ENCODE results near the gene ZP4.

The ZP4 gene

GRCh38 chr1:237921306-237921705 is 30.6 kb upstream of the ZP4 start:
- ATAC-seq: no peak; the same call in 2 of the 3 replicates
- no peak for TF ChIP-seq ZNF70 (CRISPR knock-in tag; IDR thresholded peaks at IDR 0.05)
- no peak for TF ChIP-seq ARNTL (CRISPR knock-in tag; IDR thresholded peaks at IDR 0.05; ENCODE audit: borderline replicate concordance, low read depth)
- TF ChIP-seq ISL1 (CRISPR knock-in tag; IDR thresholded peaks at IDR 0.05): no peak
- no peak for TF ChIP-seq ZNF565 (CRISPR knock-in tag; conservative IDR thresholded peaks at IDR 0.05; ENCODE audit: low read depth)
- no peak for TF ChIP-seq ZFP3 (CRISPR knock-in tag; IDR thresholded peaks at IDR 0.05)
- no peak for TF ChIP-seq BACH2 (CRISPR knock-in tag; IDR thresholded peaks at IDR 0.05; ENCODE audit: borderline replicate concordance)
- TF ChIP-seq CREB5 (CRISPR knock-in tag; IDR thresholded peaks at IDR 0.05; ENCODE audit: low read depth): no peak
- no peak for TF ChIP-seq TSHZ2 (CRISPR knock-in tag; IDR thresholded peaks at IDR 0.05)
- TF ChIP-seq ESRRG (CRISPR knock-in tag; IDR thresholded peaks at IDR 0.05): no peak
- no peak for TF ChIP-seq ZFP30 (CRISPR knock-in tag; IDR thresholded peaks at IDR 0.05)

GRCh38 chr1:237913345-237913744 is 22.6 kb upstream of the ZP4 start:
- no peak for TF ChIP-seq PATZ1 (CRISPR knock-in tag; IDR thresholded peaks at IDR 0.05; ENCODE audit: borderline replicate concordance)
- no peak for TF ChIP-seq ARNTL (CRISPR knock-in tag; IDR thresholded peaks at IDR 0.05; ENCODE audit: borderline replicate concordance, low read depth)
- no peak for TF ChIP-seq ZFP3 (CRISPR knock-in tag; IDR thresholded peaks at IDR 0.05)
- no peak for TF ChIP-seq ESRRG (CRISPR knock-in tag; IDR thresholded peaks at IDR 0.05)
- no peak for TF ChIP-seq ISL1 (CRISPR knock-in tag; IDR thresholded peaks at IDR 0.05)
- no peak for TF ChIP-seq ZNF565 (CRISPR knock-in tag; conservative IDR thresholded peaks at IDR 0.05; ENCODE audit: low read depth)
- no peak for TF ChIP-seq OSR1 (CRISPR knock-in tag; IDR thresholded peaks at IDR 0.05)
- no peak for ATAC-seq

DNA sequence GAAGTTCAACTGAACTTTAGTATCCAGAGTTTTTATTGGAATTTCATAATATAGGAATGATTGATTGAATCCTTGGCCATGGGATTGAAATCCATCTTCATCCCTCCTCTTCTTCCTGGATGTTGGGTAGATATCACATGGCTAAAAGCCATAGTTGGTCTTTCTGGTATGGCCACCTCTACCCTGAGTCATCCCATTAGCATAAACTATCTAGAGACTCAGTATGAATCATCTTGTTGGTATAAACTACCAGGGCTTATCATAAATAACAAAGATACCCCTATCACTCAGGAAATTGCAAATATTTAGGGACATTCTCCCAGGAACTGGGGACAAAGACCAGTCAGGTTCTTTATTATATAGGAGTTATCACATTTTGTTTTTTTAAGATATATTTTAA is 21.2 kb upstream of the ZP4 start:
- TF ChIP-seq, protein P1, sequence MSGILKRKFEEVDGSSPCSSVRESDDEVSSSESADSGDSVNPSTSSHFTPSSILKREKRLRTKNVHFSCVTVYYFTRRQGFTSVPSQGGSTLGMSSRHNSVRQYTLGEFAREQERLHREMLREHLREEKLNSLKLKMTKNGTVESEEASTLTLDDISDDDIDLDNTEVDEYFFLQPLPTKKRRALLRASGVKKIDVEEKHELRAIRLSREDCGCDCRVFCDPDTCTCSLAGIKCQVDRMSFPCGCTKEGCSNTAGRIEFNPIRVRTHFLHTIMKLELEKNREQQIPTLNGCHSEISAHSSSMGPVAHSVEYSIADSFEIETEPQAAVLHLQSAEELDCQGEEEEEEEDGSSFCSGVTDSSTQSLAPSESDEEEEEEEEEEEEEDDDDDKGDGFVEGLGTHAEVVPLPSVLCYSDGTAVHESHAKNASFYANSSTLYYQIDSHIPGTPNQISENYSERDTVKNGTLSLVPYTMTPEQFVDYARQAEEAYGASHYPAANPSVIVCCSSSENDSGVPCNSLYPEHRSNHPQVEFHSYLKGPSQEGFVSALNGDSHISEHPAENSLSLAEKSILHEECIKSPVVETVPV (CRISPR knock-in tag; IDR thresholded peaks at IDR 0.05): no peak
- TF ChIP-seq ZC3H10 (CRISPR knock-in tag; IDR thresholded peaks at IDR 0.05): no peak
- ATAC-seq: no peak

DNA sequence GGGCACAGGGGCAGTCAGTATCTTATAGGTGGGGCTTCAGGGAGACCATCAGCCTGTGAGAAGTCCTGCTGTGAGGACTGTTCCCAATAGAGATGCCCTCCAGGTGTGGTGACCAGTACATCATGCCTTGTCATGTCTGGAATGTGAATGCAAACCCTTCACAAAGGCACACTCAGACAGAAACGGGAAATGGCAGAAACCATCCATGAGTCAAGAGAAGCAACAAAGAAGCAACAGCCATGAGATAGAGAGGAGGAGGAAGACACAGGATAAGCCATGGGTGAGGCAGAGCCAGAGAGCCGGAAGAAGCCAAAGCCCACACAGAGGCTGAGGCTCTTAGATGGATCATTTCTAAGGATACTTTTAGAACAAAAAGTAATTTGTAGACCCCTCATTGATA is 20.1 kb upstream of the ZP4 start:
- no peak for ATAC-seq
- no peak for TF ChIP-seq SNAI2 (CRISPR knock-in tag; IDR thresholded peaks at IDR 0.05)
- no peak for TF ChIP-seq ZFP3 (CRISPR knock-in tag; IDR thresholded peaks at IDR 0.05)
- TF ChIP-seq RARB (CRISPR knock-in tag; IDR thresholded peaks at IDR 0.05): no peak
- no peak for TF ChIP-seq POU6F1 (CRISPR knock-in tag; IDR thresholded peaks at IDR 0.05; ENCODE audit: borderline replicate concordance, low read depth)
- TF ChIP-seq TSHZ2 (CRISPR knock-in tag; IDR thresholded peaks at IDR 0.05): no peak
- TF ChIP-seq PPARA (CRISPR knock-in tag; IDR thresholded peaks at IDR 0.05; ENCODE audit: borderline replicate concordance): no peak
- TF ChIP-seq CREB5 (CRISPR knock-in tag; IDR thresholded peaks at IDR 0.05; ENCODE audit: low read depth): no peak
- no peak for TF ChIP-seq ZC3H10 (CRISPR knock-in tag; IDR thresholded peaks at IDR 0.05)
- no peak for TF ChIP-seq ZNF70 (CRISPR knock-in tag; IDR thresholded peaks at IDR 0.05)
- TF ChIP-seq ISL1 (CRISPR knock-in tag; IDR thresholded peaks at IDR 0.05): no peak
- no peak for TF ChIP-seq OSR1 (CRISPR knock-in tag; IDR thresholded peaks at IDR 0.05)
- TF ChIP-seq, protein P1 (CRISPR knock-in tag; IDR thresholded peaks at IDR 0.05): no peak
- no peak for TF ChIP-seq GLIS3 (CRISPR knock-in tag; IDR thresholded peaks at IDR 0.05)
- TF ChIP-seq ZNF8 (CRISPR knock-in tag; IDR thresholded peaks at IDR 0.05): no peak
- no peak for TF ChIP-seq ZNF565 (CRISPR knock-in tag; conservative IDR thresholded peaks at IDR 0.05; ENCODE audit: low read depth)
- no peak for TF ChIP-seq ARNTL (CRISPR knock-in tag; IDR thresholded peaks at IDR 0.05; ENCODE audit: borderline replicate concordance, low read depth)
